ENCODE results near the gene THOC7. TPM values are rescaled to one million over a fixed set of nuclear protein-coding genes. Genes with fewer than 3 reads are reported as not detected.

THOC7 gene
- 36.9 TPM for total RNA-seq

GRCh38 chr3:63863150-63864007 lies at the start of gene THOC7, which contains the start of gene ATXN7:
Gene THOC7, minus strand, starts transcription at chr3:63863805. Its CDS starts 15 bp downstream, at chr3:63863790.
Gene ATXN7, plus strand, starts transcription at chr3:63863867. Its CDS starts 48,732 bp downstream, at chr3:63912599.

GRCh38 chr3:63911873-63912767 lies 48.5 kb upstream of the THOC7 start, which contains the start of gene SCAANT1:
Gene SCAANT1, minus strand, starts transcription at chr3:63912383.

GRCh38 chr3:63819151-63819398 lies 44.5 kb downstream of the THOC7 start, which contains the start of gene C3orf49:
Gene C3orf49, plus strand, starts transcription at chr3:63819299. Its CDS starts 173 bp downstream, at chr3:63819472.

Small RNA genes lying within 50 kb of the gene (small RNA-seq; reads per million reads assigned to genes)
- not detected for gene SCAANT1 (ENCODE audit: low replicate concordance)

Other genes with a start within 250 kb of the THOC7 start
- gene SNTN, start 211.1 kb downstream of the THOC7 start, total RNA-seq, result not detected
- not detected for gene C3orf49, start 44.5 kb downstream of the THOC7 start, total RNA-seq
- 31.9 TPM for gene ATXN7, start 62 bp upstream of the THOC7 start, total RNA-seq
- not detected for gene SCAANT1, start 48.6 kb upstream of the THOC7 start, total RNA-seq
- gene PSMD6, start 159.7 kb upstream of the THOC7 start, total RNA-seq, result 89.2 TPM